DOHH2 (cell line): ENCODE measurements around the gene ABCF2.

Source experiments
- H3F3A ChIP-seq: fragments of 200-600 bp; sonication (generic), shearing (Covaris generic); 2 replicates; pipeline ENCODE4 v1.6.0; 2016; ENCODE audit warnings: antibody characterized with exemption, mild to moderate bottlenecking; ENCODE audit not compliant: control insufficient read depth, insufficient read depth
- H3K27ac ChIP-seq: fragments of 200-600 bp; sonication (generic); 2 replicates; pipeline ENCODE4 v1.5.1; 2014; ENCODE audit warnings: low read depth, mild to moderate bottlenecking, low read length, moderate library complexity
- H3K27me3 ChIP-seq: fragments of 200-600 bp; sonication (generic); 2 replicates; pipeline ENCODE4 v1.6.1; 2014; ENCODE audit warnings: mild to moderate bottlenecking, low read length, mixed read lengths; ENCODE audit not compliant: control insufficient read depth
- H3K36me3 ChIP-seq: fragments of 200-600 bp; sonication (generic); 2 replicates; pipeline ENCODE4 v1.6.1; 2014; ENCODE audit warnings: mild to moderate bottlenecking, low read length, moderate library complexity, mixed read lengths; ENCODE audit not compliant: control insufficient read depth
- H3K4me1 ChIP-seq: fragments of 200-600 bp; sonication (generic); 2 replicates; pipeline ENCODE4 v1.6.1; 2014; ENCODE audit warnings: mild to moderate bottlenecking, low read length, mixed read lengths; ENCODE audit not compliant: control insufficient read depth
- H3K4me2 ChIP-seq: fragments of 200-600 bp; sonication (generic); 2 replicates; pipeline ENCODE4 v1.6.0; 2014; ENCODE audit warnings: mild to moderate bottlenecking, low read length, moderate library complexity
- H3K4me3 ChIP-seq: fragments of 200-600 bp; sonication (generic); 2 replicates; pipeline ENCODE4 v1.5.1; 2014; ENCODE audit warnings: mild to moderate bottlenecking, low read length, mixed read lengths
- H3K79me2 ChIP-seq: fragments of 200-600 bp; sonication (generic); 2 replicates; pipeline ENCODE4 v1.6.1; 2014; ENCODE audit warnings: mild to moderate bottlenecking, low read length, mixed read lengths; ENCODE audit not compliant: control insufficient read depth
- H3K9me2 ChIP-seq: fragments of 200-600 bp; sonication (generic); replicated peaks from 2 replicates; pipeline ENCODE4 v1.6.1; 2014; ENCODE audit warnings: mild to moderate bottlenecking, low read length, mixed read lengths; ENCODE audit not compliant: control insufficient read depth
- H3K9me3 ChIP-seq: fragments of 200-600 bp; sonication (generic); 2 replicates; pipeline ENCODE4 v1.6.1; 2014; ENCODE audit warnings: antibody characterized with exemption, low read length, mixed read lengths; ENCODE audit not compliant: control insufficient read depth, insufficient read depth
- H4K20me1 ChIP-seq: fragments of 200-600 bp; sonication (generic); 2 replicates; pipeline ENCODE4 v1.6.0; 2014; ENCODE audit warnings: low read depth, mild to moderate bottlenecking, antibody characterized with exemption, low read length, moderate library complexity; ENCODE audit not compliant: control insufficient read depth, insufficient read depth
- CTCF ChIP-seq: fragments of 200-600 bp; sonication (generic); IDR thresholded peaks from one replicate; pipeline ENCODE4 v1.5.1; 2014; ENCODE audit warnings: antibody characterized with exemption, mild to moderate bottlenecking, low read depth, low read length; ENCODE audit not compliant: poor library complexity, severe bottlenecking
- EZH2phosphoT487 ChIP-seq: fragments of 200-600 bp; sonication (generic); IDR thresholded peaks from 2 replicates; pipeline ENCODE4 v1.6.1; 2017; ENCODE audit warnings: borderline replicate concordance, mild to moderate bottlenecking, antibody characterized with exemption, low read length, moderate library complexity, mixed read lengths

ABCF2 gene

GRCh38 chr7:151181011-151181431 is 46.0 kb downstream of the ABCF2 start:
- H3K4me3 ChIP-seq, result no peak overlapping the region
- TF ChIP-seq CTCF, result no peak
- no peak for TF ChIP-seq EZH2phosphoT487

GRCh38 chr7:151179946-151180345 is 47.1 kb downstream of the ABCF2 start:
- no peak overlapping the region for H3K4me3 ChIP-seq

More at GRCh38 chr7:151181011-151181431, 46.0 kb downstream of the ABCF2 start:
- H3K36me3 ChIP-seq, result no peaks in the 10 kb centered on the region
- no peaks in the 10 kb centered on the region for H3K79me2 ChIP-seq
- no peak overlapping the region for H3K4me2 ChIP-seq
- no peaks in the 10 kb centered on the region for H3K9me3 ChIP-seq
- no peaks in the 10 kb centered on the region for H3K4me1 ChIP-seq
- no peaks in the 10 kb centered on the region for H3K9me2 ChIP-seq
- H3F3A ChIP-seq, result no peaks in the 10 kb centered on the region
- H4K20me1 ChIP-seq, result no peaks in the 10 kb centered on the region
- H3K27me3 ChIP-seq, result peaks cover 6% of the 10 kb centered on the region; the same call in 1 of the 2 replicates
- H3K27ac ChIP-seq, result no peak overlapping the region

GRCh38 chr7:151179287-151179860 is 47.6 kb downstream of the ABCF2 start:
- H3K4me2 ChIP-seq, result no peak overlapping the region
- no peaks in the 10 kb centered on the region for H3K36me3 ChIP-seq
- H3K27ac ChIP-seq, result no peak overlapping the region
- H3K27me3 ChIP-seq, result peaks cover 6% of the 10 kb centered on the region; the same call in 1 of the 2 replicates
- H3K9me2 ChIP-seq, result no peaks in the 10 kb centered on the region
- no peaks in the 10 kb centered on the region for H4K20me1 ChIP-seq
- TF ChIP-seq EZH2phosphoT487 (no peak), CTCF (no peak)
- H3K4me1 ChIP-seq, result no peaks in the 10 kb centered on the region
- no peaks in the 10 kb centered on the region for H3F3A ChIP-seq
- H3K4me3 ChIP-seq, result no peak overlapping the region
- no peaks in the 10 kb centered on the region for H3K9me3 ChIP-seq
- no peaks in the 10 kb centered on the region for H3K79me2 ChIP-seq

More at GRCh38 chr7:151179946-151180345, 47.1 kb downstream of the ABCF2 start:
- Histone ChIP-seq H3F3A (no peaks in the 10 kb centered on the region), H3K4me1 (no peaks in the 10 kb centered on the region), H3K36me3 (no peaks in the 10 kb centered on the region), H3K4me2 (no peak overlapping the region), H4K20me1 (no peaks in the 10 kb centered on the region), H3K79me2 (no peaks in the 10 kb centered on the region), H3K27me3 (peaks cover 6% of the 10 kb centered on the region; the same call in 1 of the 2 replicates), H3K9me2 (no peaks in the 10 kb centered on the region), H3K9me3 (no peaks in the 10 kb centered on the region), H3K27ac (no peak overlapping the region)
- TF ChIP-seq EZH2phosphoT487, result no peak
- no peak for TF ChIP-seq CTCF

GRCh38 chr7:151178831-151179230 is 48.2 kb downstream of the ABCF2 start:
- Histone ChIP-seq H3F3A (no peaks in the 10 kb centered on the region), H4K20me1 (no peaks in the 10 kb centered on the region), H3K9me2 (no peaks in the 10 kb centered on the region), H3K4me2 (no peak overlapping the region), H3K4me1 (no peaks in the 10 kb centered on the region), H3K36me3 (no peaks in the 10 kb centered on the region), H3K27me3 (peaks cover 6% of the 10 kb centered on the region; the same call in 1 of the 2 replicates), H3K9me3 (no peaks in the 10 kb centered on the region), H3K79me2 (no peaks in the 10 kb centered on the region), H3K4me3 (no peak overlapping the region), H3K27ac (no peak overlapping the region)
- TF ChIP-seq EZH2phosphoT487, result no peak
- no peak for TF ChIP-seq CTCF
